GM18498 (cell line): Measurements from ENCODE around the gene CLIP3.

Experiments
- ATAC-seq: cut with Tn5 transposase; IDR thresholded peaks from one replicate; pipeline ENCODE4 v1.9.1; 2021; ENCODE audit warnings: mild to moderate bottlenecking, moderate library complexity; ENCODE audit not compliant: unreplicated experiment

The CLIP3 gene

GRCh38 chr19:36009633-36010379 is 22.9 kb downstream of the CLIP3 start:
- no peak for ATAC-seq

GRCh38 chr19:36009220-36009619 is 23.5 kb downstream of the CLIP3 start:
- no peak for ATAC-seq

- no peak for ATAC-seq
These were observed 24.2 kb downstream of the CLIP3 start, which contains the start of gene SYNE4 for GRCh38 chr19:36008336-36008978. Gene SYNE4 (minus strand): TSS chr19:36008813. CDS start chr19:36008681, 132 bp downstream.

- no peak for ATAC-seq
These were observed 25.7 kb downstream of the CLIP3 start for GRCh38 chr19:36006955-36007354.

- no peak for ATAC-seq
These were observed 29.4 kb downstream of the CLIP3 start for GRCh38 chr19:36003284-36003683.

- ATAC-seq, result no peak
These were observed 31.1 kb downstream of the CLIP3 start for GRCh38 chr19:36001605-36002004.

GRCh38 chr19:35996777-35997176 is 35.9 kb downstream of the CLIP3 start:
- no peak for ATAC-seq

GRCh38 chr19:35995048-35995993 is 37.4 kb downstream of the CLIP3 start, which contains the start of gene SDHAF1:
Gene SDHAF1 (plus strand): TSS chr19:35995188. CDS start chr19:35995275, 87 bp downstream.
- ATAC-seq, result peak; percentile 86

GRCh38 chr19:35993923-35994598 is 38.6 kb downstream of the CLIP3 start:
- ATAC-seq, result no peak

- no peak for ATAC-seq
These were observed 39.5 kb downstream of the CLIP3 start for GRCh38 chr19:35992907-35993765.

GRCh38 chr19:35991731-35992450 is 40.8 kb downstream of the CLIP3 start:
- no peak for ATAC-seq

GRCh38 chr19:35990771-35991730 is 41.6 kb downstream of the CLIP3 start:
- no peak for ATAC-seq

- no peak for ATAC-seq
These were observed 42.5 kb downstream of the CLIP3 start for GRCh38 chr19:35990156-35990555.

GRCh38 chr19:35988824-35989223 is 43.8 kb downstream of the CLIP3 start:
- ATAC-seq, result no peak

GRCh38 chr19:35987571-35987896 is 45.1 kb downstream of the CLIP3 start:
- no peak for ATAC-seq

- ATAC-seq, result no peak
These were observed 45.8 kb downstream of the CLIP3 start for GRCh38 chr19:35986664-35987570.

GRCh38 chr19:35986111-35986510 is 46.6 kb downstream of the CLIP3 start:
- no peak for ATAC-seq
